Inflammatory macrophage treated with lipopolysaccharide for 4 hours (primary cell): ENCODE results near the gene RHOT1.
A peak's percentile ranks its signal among the peaks of the same experiment; 100 is the strongest.
"Not testable (repeated sequence)": the region's sequence is repeated elsewhere in the genome, so short reads cannot be mapped to it uniquely, and the experiment has no call there.

ENCODE experiments used
- DNase-seq: peaks from one replicate; pipeline ENCODE4 v3.0.0-alpha.2; 2020

The RHOT1 gene

DNA sequence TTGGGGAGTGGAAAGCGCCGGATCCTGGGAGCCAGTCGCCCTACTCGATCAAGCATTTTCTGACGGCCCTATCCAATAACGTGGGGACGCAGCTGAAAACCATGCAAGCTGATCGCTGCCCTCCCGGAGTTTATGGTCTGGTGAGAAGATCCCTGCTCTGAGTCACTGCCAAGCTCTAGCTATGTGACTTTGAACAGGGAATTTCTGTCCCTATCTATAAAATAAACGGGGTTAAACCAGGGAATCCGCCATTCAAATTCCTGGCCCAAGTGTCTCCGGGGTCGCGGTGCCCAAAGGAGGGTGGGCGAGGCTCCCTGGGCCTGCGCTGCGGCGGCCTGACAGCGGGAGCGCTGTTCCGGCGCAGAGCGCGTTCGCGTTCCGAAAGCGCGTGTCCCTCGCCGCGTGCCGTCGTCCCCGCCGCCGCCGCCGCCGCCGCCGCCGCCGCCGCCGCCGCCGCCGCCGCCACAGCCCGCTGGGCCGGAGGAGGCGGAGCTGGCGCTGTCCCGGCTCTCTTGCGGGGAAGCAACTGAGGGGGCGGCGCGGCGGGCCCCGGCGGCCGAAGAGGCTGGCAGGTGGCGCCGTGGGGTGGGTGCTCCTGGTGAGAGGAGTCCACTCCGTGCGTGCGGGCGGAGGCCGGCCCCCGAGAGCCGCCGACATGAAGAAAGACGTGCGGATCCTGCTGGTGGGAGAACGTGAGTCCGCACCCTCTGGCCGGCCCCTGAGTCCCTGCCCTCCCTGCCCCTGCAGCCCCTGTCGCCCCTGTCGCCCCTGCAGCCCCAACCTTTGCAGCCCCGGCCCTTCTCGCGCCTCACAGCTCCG, at the start of gene RHOT1:
TSS of gene RHOT1 (plus strand) at position 465 of the 819 bp plus-strand sequence. CDS start at position 656, 191 bp downstream.
- DNase-seq, result peak; percentile 76

- DNase-seq, result no peak
Observed at GRCh38 chr17:32099686-32100085, 42.6 kb upstream of the RHOT1 start.

DNA sequence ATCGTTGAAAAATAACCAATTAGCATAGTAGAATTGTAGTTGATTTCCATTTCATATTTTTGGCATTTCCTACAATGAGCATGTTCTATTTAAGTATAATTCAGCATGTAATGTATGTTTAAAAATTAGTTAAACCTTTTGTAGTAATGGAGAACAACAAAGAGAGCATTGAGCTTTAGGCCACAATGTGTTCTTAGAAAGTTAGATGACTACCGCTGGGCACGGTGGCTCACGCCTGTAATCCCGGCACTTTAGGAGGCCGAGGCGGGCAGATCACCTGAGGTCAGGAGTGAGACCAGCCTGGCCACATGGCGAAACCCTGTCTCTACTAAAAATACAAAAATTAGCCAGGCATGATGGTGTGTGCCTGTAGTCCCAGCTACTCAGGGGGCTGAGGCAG, 42.0 kb upstream of the RHOT1 start:
- not testable (repeated sequence) for DNase-seq

- no peak for DNase-seq
Observed at GRCh38 chr17:32100971-32101631, 41.2 kb upstream of the RHOT1 start.

DNA sequence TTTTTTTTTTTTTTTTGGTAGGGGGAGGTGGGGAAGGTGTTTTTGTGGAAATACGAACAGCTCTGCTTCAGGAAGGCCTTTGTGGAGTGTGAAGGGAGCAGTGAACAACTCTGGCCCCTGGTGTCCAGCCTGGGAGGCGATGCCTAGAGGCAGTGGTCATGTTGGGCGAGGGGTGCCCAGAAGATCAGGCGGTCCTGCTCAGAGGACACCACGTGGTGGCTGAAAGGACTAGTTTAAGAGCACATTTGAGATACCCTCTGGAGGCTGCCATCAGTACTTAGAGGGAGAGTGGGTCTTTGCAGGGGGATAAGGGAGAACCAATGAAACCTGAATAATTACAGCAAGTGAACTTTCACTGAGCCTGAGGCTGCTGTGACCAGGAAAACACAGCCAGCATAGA, 40.1 kb upstream of the RHOT1 start:
- no peak for DNase-seq

GRCh38 chr17:32102646-32103186, 39.6 kb upstream of the RHOT1 start:
- no peak for DNase-seq

- DNase-seq, result no peak
Observed at GRCh38 chr17:32103476-32104113, 38.7 kb upstream of the RHOT1 start.

GRCh38 chr17:32104158-32104557, 38.1 kb upstream of the RHOT1 start:
- peak; percentile 70 for DNase-seq

DNA sequence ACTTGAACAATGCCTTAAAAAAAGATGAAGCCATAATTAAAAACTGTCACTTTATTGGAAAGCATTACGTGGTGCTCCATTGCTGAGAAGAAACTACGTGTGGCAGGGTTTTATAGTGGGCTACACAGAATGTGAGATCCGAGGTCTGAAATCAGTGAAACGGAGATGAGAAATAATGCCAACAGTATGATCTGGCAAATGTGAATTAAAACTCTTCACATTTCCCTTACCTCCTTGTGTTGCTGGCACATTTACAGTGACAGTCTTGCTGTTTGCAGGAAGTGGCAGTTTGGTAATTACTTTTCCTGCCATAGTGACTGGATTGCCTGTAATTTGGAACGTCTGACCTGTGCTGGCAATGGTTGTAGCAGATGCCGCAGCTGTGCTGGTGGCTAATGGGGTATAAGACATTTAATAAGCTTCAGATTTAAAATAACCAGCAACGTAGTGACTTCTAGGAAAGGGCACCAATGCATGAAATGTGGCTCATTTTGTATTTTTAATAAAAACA, 35.8 kb upstream of the RHOT1 start:
- DNase-seq, result not testable (repeated sequence)

GRCh38 chr17:32107194-32107593, 35.1 kb upstream of the RHOT1 start:
- peak; percentile 15 for DNase-seq

DNA sequence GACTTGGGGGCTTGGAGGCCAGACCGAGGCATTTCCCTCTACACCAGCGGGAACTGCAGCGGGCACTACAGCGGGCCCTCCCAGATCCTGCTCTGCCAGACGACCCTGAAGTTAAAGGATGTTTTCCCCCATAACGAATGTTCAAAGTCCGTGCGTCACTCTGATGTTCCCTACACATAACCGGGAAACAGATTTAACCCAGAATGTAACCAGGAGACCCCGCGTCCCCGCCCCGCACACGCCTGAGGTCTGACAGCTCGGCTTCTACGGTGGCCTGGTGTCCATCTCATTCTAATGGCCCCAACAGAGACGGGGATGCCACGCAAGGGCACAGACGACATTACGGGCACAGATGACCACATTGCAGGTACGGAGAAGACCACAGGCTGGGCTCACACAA, 31.7 kb upstream of the RHOT1 start:
- DNase-seq, result no peak

GRCh38 chr17:32111141-32111771, 31.0 kb upstream of the RHOT1 start:
- peak; percentile 12 for DNase-seq

- DNase-seq, result no peak
Observed at GRCh38 chr17:32112416-32112815, 29.9 kb upstream of the RHOT1 start.

GRCh38 chr17:32114536-32114935, 27.8 kb upstream of the RHOT1 start:
- DNase-seq, result no peak

- not testable (repeated sequence) for DNase-seq
Observed at GRCh38 chr17:32115546-32115945, 26.8 kb upstream of the RHOT1 start.

GRCh38 chr17:32116937-32117336, 25.4 kb upstream of the RHOT1 start:
- DNase-seq, result no peak

DNA sequence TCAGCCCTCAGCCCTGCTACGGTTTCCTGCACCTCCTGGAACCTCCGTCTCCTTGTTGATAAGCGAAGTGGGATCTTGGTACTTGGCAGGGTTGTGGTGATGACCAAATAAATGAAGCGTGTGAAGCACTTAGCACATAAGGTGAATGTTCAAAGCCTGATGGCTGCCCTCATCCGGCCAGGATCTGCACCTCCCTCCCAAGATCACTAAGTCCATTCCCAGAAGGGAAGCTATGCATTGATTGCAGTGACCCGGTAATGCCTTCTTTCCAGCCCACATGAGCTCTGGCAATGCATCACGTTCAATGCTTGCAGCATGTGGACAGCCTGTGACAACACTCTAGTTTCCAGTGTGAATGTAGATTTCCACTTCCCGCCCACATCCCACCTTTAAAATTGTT, 24.9 kb upstream of the RHOT1 start:
- DNase-seq, result no peak

DNA sequence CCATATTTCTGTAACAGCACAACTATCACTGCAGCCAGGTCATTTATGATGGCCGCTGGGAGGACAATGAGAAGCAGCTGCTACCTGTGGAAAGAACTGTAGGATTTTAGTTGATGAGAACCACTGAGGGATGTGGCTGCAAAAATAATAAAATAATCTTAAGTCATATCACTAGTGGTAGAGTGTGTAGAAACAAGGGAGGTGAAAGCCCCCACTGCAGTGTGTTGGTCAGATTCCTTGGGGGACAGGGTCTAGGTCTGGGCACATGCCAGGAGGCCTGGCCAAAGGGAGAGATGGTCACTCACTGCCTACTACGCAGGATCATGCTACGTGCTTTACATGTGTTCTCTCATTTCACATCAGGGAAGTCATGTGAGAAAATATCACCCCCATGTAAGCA, 24.2 kb upstream of the RHOT1 start:
- not testable (repeated sequence) for DNase-seq

- no peak for DNase-seq
Observed at GRCh38 chr17:32118835-32119234, 23.5 kb upstream of the RHOT1 start.

GRCh38 chr17:32120141-32120540, 22.2 kb upstream of the RHOT1 start:
- DNase-seq, result no peak

GRCh38 chr17:32120716-32121115, 21.6 kb upstream of the RHOT1 start:
- peak; percentile 14 for DNase-seq

- peak; percentile 40 for DNase-seq
Observed at GRCh38 chr17:32123782-32124181, 18.5 kb upstream of the RHOT1 start.
